Stimulated activated CD8-positive, alpha-beta memory T cell treated with anti-CD3 and anti-CD28 coated beads, Interleukin-15, amount 100 ng/mL, for 48 hours (primary cell): ENCODE measurements around the gene ZCCHC7.

Experiments
- DNase-seq, 2 donors: peaks; one replicate each; pipeline ENCODE4 v3.0.0-alpha.2; 2020; ENCODE audit warnings: low read depth in 2 of 2

The ZCCHC7 gene

DNA sequence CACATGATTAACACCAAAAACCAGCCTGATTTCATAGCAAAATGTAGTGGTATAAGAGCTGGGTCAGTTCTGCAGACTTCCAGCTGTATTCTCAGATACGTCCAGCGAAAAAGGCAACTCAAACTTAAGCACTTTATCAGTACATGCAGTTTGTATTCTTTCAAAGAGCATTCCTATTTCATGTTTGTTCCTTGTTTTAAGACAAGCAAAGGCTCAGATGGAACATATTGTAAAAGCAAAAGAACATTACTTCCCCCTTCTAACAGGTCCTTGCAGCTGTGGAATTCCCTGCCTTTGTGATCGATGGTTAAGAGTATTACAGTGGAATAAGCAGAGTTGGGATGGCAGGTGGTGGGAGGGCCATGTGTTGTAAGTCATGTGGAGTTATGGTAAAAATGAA, 215.8 kb downstream of the ZCCHC7 start:
- DNase-seq, result no peak

DNA sequence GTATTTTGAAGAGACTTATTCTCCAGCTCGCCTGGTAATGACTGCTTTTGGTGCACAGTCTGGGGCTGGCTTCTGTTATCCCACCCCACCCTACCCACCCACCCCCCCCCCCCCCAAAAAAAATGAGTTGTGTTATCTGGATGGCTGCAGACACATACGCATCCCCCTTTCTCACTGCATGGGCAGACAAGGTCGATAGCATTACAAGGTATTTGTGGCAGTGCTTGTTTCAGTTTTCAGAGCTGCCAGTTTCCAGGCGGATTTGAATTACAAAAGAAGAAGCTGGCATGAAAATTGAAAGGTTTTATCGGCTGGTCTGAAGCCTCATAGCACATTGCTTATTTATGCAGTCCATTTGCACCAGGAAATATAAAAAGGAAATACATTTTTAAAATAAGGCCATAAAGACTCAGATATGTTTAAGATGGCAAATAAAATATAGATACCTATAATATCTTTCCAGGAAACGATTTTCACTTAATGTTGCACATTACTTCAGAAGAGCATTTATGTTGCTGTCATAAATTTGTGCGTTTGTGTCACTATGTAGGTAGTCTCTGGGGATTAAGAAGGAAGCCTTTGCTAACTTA, 217.0 kb downstream of the ZCCHC7 start:
- no peak for DNase-seq

DNA sequence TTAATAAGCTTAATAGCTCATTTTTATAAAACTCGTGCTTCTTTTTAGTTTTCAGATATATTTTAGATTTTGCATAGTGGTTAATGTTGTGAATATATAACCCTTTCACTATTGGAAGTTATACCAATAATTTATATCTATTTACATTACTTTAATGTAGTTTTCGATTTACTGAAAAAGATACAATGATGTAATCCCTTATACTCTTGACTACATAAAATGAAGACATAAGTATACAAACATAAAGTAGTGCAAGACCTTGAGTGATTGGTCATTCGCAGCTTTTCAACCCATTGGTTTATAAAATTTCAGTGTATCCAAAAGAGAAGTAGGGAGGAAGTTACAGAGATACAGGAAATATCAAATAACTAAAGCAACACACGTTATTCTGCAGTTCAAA, 217.8 kb downstream of the ZCCHC7 start:
- DNase-seq, result no peak

DNA sequence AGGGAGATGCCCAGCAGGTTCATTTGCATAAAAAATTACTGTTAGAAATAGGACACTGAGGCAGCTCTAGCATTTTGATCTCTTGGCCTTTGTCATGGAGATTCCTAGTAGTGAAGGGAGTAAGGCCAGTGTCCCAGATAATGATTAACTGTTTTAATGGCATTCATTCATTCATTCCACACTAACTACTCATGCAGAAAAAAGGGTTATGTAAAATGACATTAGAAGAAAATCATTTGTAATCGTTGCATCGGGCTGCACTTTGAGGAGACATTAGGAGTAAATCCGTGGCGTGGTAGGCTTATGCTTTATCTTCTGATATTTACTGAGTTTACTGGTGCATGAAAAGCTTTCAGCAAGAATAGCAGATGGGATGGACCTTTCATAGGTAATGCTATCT, 219.5 kb downstream of the ZCCHC7 start:
- no peak for DNase-seq

DNA sequence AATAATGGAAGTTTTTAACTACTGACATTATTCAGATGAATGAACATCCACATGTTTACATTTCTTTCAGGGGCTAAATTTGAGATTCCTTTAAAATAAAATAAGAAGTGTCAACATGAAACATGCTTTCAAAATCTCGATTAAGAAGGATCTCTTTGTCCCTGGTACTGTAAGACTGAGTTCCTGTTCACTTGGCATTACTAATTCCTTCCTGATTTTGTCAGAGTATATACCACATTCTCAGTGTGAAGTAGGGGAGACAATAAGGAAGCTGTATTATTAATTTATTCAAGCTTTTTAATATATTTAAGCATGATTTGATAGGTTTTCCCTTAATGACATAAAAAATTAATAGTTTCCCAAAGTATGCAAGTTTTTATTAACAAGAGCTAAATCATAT, 220.6 kb downstream of the ZCCHC7 start:
- no peak for DNase-seq

DNA sequence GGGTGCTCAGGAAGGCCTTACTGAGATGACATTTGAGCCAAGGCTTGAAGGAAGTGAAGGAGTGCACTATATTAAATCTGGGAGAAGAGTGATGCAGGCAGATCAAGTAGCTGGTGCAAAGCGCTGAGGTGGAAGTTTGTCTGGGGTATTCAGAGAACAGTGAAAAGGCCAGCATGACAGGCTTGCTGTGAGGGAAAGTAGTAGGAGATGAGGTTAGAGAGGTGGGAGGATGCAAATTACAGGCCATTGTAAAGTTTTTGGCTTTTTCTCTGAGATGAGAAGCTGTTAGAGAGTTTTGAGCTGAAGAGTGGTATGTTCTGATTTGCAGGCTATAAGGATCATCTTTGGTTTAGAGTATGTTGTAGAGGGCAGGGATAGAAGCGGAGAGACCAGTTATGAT, 221.3 kb downstream of the ZCCHC7 start:
- DNase-seq, result no peak

DNA sequence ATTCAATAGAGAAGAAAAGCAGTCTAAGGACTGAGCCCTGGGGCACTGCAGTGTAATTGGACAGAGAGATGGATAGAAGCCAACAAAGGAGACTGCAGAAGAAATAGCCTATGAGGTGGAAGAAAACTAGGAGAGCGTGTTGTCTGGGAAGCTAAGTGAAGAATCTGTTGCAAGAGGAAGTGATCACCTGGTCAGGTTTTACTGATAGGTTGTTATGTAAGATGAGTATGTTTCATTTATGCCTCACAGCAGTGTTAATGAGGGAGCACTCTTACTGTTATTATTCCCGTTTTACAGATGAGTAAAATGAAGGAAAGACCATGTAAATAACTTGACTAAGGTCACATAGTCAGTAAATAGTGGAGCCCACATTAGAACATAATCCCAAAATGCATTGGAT, 222.1 kb downstream of the ZCCHC7 start:
- no peak for DNase-seq

DNA sequence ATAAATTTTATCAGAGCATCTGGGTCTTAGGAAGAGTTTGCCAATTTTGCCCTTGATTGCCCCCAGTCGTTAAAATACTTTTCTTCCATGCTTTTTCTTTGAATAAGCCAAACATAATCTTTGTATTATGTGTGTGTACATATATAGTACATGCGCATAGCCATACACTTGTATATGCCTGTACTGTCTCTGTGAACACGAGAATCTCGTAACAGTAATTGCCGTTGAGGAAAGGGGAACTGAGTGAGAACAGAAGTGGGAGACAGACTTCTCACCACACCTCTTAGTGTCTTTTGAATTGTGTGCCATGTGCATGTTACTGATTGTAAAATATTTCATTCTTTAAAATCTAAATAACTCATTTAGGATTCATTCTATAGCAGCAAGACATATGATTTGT, 222.5 kb downstream of the ZCCHC7 start:
- DNase-seq, result no peak

DNA sequence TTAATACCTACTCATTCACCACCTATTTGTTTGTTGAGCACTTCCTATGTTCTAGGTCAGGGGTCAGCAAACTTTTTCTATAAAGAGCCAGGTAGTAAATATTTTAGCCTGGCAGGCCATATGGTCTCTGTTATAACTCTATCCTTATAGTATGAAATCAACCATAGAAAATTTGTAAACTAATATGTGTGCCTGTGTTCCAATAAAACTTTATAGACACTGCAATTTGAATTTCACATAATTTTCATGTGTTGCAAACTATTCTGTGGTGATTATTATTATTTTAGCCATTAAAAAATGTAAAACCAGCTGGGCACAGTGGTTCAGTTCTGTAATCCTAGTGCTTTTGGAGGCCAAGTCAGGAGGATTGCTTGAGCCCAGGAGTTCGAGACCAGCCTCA, 223.3 kb downstream of the ZCCHC7 start:
- DNase-seq, result no peak

DNA sequence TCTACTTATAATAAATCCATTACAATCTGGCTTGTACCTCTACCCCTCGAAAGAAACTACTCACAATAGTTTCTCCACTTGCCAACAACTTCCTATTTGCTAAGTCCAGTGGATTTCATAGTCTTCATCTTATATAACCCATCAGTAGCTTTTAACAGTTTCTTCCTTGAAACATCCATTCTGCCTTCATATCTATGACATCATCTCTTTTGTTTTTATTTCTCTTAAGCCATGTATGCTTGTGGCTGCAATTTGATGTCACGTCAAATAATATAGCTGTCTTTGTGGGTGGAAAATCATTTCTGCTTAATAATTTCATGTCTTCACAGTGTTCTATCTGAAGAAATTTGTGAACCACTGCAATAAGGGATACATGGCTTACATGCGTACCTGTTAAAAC, 224.7 kb downstream of the ZCCHC7 start:
- no peak for DNase-seq

DNA sequence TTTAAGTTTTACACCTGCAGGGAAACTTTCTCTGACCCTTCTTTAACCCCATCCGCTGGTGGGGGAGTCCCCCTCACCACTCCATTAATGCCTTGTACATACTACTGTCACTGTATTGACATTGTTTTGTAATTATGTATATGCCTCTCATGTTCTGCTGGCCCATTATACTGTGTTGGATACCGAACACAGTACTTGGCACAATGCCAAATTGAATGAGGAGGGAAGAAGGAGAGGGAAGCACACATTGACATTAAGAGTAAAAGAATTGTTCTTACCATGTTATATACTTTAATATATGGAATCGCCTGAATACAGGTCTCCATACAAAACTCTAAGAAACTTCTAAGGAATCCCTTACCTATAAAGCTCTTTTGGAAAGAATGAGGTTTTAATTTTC, 228.5 kb downstream of the ZCCHC7 start:
- DNase-seq, result no peak

DNA sequence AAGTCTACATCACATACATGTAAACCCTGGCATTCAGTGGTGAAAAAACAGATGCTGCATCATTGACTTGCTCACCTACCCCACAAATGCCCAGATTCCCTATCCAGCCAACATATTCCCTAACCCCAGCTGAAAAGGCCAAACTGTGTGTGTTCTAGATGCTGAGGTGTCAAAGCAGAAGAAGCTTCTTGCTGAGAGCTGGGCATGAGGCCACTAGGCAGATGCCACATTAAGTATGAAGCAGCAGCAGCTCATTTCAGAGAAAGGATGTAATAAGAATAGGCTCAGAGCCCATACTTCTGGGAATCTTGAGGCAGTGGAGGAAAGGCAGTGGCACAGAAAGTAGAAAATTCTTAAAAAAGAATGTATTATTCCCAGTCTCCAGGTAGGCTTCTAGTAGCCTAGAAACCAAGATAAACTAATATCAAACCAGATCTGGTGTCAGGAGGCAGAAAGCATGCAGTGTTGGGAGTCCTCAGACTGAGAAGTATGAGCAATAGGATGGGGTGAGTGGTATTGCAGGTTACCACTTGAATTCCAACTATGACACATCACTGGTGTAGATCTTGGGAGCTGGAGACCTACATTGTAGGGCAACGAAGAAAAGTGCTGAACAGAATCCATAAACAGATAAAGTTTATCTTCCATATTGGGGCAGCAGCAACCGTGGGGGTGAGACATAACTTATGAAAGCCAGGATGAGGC, 230.3 kb downstream of the ZCCHC7 start:
- no peak for DNase-seq

DNA sequence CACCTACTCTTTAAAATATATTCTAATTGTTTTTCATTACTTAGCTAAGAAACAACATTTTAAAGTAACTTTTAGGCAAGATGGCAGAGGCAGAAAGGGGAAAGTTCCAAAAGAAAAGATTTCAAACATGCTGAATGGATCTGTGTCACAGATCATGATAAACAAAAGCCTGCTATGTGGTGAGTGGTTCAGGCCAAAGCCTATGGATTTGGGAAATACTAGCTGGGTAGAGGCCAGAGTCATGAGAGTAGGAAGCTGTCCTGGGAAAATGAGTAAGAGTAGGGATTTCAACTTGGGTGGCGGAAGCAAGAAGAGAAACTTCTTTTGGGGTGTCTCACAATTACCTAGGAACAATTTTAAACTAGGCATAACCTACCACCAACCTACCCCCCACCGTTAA, 233.4 kb downstream of the ZCCHC7 start:
- no peak for DNase-seq

DNA sequence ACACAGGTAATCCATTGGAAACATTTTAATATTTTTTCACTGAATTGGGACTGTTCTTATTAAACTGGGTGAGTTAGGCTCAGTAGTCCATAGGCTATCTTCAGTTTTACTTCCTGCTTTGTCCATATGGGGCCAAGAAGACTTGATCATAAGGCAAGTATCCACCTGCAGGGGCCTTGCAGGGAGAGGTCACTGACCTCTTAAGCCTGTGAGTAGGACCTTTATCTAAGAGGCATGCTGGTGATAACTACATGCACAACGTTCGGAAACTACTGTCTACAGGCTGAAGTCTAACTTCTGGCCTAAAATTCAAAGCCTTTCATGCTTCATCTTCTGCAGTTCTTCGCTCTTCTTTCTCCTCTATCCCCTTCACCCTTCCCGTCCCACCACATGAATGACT, 242.1 kb downstream of the ZCCHC7 start:
- DNase-seq, result no peak

DNA sequence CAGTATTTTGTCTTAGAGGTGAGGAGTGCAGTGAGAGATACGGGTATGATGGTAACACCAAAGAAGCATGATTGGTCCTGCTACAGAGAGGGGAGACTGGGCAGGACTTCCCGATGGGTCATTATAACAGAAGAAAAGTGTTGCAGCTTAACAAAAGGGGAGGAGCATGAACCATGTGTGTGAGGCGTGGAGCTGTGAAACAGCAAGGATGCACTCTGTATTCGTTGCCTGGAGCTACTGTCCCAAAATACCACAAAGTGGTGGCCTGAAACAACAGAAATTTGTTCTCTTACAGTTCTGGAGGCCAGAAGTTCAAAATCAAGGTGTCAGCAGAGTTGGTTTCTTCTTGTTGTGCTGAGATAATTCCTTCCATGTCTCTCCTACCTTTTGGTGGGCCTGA, 242.8 kb downstream of the ZCCHC7 start:
- no peak for DNase-seq

DNA sequence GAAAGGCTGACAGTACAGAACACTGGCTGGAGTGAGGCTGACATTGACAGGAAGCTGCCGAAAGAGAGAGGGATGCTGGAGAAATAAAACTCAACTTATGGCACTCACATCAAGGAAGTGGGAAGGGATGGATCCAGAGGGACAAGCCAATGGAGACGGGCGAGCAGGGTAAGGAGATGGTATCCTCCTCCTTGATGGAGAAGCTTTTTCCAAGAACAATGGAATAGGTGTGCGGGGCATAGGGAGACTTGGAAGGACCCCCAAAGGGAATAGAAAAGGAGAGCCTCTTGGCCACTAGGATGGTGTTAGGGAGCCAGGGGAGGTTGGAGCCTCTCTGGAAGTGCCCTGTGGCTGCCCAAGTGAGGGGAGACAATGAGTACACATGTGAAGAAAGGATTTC, 243.8 kb downstream of the ZCCHC7 start:
- no peak for DNase-seq

DNA sequence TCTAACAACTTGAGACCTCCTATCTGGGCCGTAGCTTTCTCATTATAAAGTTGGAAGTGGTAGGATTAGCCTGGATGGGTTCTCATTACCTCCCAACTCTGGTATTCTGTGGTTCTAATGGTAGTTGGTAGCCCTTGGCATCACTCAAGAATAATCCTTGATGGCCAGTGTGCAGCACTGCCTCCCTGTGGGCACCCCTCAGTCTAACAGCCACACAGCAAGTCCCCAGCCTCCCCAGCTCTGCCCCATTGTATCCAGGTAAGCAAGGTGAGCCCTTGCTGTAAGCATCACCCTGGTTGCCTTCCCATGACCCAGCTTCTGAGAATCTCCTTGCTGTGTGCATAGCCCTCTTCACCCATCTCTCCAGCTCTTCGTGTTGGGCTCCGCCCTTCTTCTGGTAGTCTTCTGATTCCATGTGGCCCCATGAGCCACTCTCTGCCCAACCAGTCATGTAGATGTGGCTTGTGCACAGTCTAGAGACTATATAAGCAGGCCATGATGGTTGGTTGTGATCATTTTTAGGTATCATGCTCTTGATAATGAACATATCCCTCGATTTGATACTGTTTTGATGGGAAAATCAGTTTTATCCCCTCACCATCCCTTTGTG, 244.5 kb downstream of the ZCCHC7 start:
- DNase-seq, result peak in 1 of 2 donors; percentile 8

DNA sequence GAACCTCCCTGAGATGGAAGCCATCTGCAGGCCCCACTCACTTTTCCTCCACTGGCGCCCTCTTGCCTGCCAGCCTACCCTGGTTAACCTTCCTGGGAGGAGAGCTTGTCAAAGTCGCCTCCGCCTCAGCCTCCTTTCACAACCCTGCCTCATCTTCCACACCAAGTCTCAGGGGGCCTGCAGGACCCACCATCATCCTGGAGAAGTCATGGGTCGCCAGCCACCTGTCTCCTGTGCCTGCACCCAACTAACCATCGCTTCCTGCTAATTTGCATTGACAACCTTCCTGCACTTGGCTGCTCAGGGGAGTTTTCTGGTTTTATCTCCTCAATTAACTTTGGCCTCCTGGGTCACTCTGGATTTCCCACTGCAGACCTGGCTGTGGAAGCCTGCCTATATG, 249.3 kb downstream of the ZCCHC7 start:
- no peak for DNase-seq

DNA sequence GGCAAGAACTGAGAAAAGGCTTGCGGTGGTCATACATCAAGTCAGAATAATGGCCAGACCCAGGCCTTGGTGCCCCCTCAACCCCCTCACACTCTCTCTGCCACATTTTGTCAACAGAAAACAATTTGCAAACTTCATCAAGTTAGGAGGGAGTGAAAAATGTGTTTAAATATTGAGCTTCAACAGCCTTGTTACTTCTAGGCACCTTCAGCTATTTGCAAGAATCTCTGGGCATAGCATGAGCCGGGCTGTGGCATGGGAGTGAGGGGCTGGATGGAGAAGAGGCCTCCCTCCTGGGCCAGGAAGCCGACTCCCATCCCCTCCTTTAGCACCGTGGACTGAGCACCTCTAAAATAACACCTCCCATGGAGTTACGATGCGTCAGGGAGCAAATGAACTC, 249.9 kb downstream of the ZCCHC7 start:
- DNase-seq, result no peak

DNA sequence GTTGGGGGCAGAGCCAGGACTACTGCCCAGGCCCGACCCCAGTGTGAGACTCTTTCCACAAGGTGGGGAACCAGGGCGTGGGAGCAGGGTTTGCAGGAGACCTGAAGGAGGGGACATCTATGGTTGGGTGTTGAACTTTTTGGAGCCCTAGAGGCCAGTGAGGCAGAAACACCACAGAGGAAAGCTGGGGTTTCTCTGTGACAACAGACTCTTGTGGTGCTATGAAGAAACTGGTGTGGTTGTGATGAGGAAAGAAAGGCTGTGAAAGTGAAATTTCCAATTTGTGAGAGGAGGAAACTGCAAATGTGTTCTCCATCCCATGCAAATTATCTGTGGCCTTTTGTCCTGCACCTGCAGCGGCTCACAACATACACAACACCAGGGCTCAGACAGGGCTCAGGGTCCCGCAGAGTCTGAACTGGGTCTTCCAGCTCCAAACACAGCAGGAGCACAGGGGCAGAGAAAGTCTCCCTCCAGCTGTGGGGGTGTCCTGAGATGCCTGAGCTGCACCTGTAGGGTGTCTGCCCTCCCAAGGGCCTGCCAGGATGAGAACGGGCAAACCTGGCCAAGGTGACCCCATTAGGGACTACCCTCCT, 250.7 kb downstream of the ZCCHC7 start:
- DNase-seq, result no peak

DNA sequence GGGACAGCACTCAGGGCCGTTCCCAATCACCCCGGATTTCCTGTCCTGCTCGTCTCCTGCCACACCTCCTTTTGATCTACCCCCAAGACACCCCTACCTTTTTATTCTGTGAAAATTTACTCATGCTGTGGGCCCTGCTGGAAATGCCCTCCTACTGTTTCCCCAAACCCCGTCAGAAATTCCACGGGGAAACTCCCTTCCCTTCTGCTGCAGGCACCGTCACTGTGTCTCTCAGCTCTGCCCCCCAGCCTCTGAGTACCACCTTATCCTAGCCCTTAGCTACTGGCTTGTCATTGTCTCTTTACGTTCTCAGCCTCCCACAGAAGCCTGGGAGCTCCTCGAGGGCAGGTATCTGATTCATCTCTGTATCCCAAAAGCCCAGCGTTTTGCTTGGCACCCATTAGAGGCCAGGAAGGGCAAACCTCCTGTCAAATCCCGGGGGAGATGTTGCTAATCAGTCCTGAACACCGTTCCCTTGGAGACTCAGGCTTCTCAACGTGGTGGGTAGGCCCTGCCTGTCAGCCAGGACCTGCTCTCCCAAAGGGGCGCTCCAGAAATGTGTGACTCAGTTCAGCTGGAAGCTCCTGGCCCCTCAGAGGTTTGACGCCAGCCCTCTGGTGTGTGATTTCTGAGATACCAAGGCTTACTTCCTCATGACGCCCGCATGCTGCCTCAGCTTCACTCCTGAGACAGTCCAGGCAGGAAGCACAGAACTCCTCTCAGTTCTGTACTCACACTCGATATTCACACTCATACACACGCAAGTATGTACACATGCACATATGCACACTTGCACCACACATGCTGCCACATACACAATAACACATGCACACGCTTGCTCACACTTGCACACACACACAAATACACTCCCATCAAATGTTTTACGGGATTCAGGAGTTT, 251.4 kb downstream of the ZCCHC7 start:
- peak in 1 of 2 donors; percentile 19 for DNase-seq

DNA sequence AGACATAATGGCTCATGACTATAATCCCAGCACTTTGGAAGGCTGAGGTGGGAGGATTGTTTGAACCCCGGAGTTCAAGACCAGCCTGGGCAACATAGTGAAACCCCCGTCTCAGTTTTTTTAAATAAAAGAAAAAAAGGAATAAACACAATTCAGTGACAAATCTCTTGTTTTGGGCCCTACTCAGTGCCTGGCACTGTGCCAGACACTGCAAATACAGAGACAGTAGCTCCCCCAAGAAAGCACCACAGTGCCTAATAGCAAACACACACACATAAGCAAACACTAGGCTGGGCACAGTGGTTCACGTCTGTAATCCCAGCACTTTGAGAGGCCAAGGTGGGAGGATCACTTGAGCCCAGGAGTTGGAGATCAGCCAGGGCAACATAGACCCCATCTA, 252.5 kb downstream of the ZCCHC7 start:
- DNase-seq, result no peak
